ENCODE results near the gene WDR93.
A peak's percentile ranks its signal among the peaks of the same experiment; 100 is the strongest.
"Not testable (repeated sequence)": the region's sequence is repeated elsewhere in the genome, so short reads cannot be mapped to it uniquely, and the experiment has no call there.

WDR93 gene

DNA sequence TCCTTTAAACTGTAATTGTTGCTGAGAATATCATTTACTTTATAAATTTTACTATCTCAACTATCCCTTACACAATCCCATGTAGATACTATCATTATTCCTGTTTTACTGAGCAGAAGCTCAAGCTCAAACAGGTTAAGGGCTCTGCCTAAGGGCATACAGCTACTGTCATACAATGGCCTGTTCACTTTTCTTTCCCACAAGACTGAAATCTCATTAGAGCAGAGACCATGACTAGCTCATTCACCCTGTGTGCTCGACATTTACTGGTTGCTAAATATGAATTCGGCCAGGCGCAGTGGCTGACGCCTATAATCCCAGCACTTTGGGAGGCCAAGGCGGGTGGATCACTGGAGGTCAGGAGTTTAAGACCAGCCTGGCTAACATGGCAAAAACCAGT is 83.9 kb downstream of the WDR93 start:
- no peak for DNase-seq

DNA sequence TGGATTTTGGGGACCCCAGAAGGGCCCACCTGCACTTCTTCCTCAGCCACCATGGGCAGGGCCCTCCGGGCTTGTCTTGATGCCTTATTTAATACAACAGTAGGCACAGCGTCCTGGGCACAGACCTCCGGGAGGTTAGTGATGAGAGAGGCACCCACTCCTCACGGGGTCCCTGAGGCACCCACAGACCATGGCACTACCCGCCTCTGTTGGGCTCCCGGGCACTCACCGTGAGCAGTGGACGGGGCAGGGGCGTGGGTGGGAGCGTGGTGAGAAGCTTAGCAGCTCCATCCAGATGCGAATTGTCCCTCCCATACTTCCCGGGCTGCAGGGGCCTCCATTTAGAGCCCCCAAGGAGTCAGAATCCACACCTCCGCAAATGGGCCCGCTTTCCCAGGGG is 85.2 kb downstream of the WDR93 start:
- DNase-seq = no peak

DNA sequence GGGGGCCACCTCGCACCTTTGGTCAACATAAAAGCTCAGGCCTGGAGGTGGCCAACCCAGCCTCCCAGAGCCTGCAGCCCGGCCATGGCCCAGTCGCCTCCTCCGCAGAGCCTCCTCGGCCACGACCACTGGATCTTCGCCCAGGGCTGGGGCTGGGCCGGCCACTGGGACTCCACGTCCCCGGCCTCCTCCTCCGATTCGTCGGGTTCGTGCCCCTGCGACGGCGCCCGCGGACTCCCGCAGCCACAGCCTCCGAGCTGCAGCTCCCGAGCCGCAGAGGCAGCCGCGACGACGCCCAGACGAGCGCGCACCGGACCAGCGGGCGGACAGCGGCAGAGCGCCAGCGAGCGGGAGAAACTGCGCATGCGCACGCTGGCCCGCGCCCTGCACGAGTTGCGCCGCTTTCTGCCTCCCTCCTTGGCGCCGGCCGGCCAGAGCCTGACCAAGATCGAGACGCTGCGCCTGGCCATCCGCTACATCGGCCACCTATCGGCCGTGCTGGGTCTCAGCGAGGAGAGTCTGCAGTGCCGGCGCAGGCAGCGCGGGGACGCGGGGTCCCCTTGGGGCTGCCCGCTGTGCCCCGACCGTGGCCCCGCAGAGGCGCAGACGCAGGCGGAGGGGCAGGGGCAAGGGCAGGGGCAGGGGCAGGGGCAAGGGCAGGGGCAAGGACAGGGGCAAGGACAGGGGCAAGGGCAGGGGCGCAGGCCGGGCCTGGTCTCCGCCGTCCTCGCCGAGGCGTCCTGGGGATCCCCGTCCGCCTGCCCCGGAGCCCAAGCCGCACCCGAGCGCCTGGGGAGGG is 85.9 kb downstream of the WDR93 start, which contains the start of gene MESP2:
MESP2 (plus strand) TSS at position 59 of the 799 bp plus-strand sequence; CDS start at position 85, 26 bp downstream.
- peak; percentile 51 to 61 for DNase-seq

DNA sequence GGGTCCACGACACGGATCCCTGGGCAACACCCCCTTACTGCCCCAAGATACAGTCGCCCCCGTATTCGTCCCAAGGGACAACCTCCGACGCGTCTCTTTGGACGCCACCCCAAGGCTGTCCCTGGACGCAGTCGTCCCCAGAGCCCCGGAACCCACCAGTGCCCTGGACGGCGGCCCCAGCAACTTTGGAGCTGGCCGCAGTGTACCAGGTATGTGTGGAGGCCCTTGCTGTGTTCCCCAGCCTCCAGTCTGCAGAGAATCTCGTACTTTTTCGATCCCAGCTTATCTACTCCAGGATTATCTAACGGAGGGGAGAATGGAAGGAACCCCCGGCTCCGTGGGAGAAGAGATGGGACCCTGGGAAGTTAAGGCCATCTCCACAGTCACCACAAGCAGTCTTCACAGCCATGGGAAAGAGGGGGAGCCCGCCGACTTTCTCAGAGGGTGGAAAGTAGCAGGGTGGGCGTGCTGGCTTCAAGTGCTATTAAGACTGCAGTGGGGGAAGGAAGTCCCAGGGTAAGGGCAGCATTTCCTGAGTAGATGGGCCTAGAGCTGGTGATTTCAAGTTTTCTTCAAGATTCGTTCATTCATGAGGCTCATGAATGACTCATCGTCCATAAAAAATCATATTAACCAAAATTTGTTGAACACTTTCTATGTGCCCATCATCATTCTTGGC is 86.6 kb downstream of the WDR93 start:
- no peak for DNase-seq

DNA sequence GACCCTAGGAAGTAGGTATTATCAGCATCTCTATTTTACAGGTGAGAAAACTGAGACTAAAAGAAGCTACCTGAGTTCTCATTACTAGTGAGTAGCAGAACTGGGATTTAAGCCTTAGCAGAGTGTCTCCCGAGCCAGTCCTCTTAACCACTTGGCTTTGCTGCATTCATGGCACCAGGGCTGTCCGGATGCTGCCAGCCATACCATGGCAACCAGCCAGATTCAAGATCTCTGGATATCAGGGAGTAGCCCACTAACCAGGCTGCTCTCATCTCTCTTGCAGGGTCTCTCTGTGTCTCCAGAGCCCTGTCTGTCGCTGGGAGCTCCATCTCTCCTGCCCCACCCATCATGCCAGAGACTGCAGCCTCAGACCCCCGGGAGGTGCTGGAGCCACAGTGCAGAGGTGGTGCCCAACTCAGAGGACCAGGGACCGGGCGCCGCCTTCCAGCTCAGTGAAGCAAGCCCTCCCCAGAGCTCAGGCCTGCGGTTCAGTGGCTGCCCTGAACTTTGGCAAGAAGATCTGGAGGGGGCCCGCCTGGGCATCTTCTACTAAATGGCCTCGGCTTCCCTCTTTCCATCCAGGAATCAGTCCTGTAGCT is 87.3 kb downstream of the WDR93 start:
- no peak for DNase-seq

DNA sequence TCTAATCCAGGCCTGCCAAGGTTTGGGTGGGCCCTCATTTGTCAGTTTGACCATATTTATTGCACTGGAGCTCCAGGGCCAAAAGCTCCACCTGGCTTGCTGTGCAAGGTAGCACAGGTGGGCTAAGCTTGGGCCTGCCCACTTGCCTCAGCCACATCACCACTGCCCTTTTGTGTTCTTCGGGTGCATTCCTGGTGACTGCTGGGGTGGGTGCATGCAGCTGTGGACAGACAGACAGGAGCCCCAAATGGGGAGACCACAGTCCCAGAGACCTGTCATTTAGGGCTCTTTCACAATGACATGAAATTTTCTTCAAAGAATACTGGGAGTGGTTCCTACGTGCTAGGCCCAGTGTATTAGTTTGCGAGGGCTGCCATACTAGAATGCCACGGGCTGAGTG is 88.2 kb downstream of the WDR93 start:
- no peak for DNase-seq

DNA sequence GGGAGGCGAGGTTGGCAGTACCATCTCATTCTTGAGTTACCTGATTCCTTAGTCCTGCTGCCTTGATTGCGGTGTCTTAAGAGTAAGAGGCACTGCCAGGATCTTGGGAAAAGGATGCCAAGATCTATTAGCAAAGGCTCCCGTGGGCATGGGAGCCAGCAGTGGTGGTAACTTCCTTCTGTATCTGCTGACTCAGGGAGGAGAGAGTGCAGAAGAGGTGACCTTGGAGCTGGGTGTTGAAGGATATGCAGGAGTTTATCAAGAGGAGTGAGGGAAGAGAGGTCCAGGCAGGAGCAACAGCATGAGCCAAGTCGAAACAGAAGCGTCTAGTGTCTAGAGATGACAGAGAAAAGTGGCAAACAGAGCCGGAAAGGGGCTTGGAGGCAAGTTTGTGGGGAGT is 90.0 kb downstream of the WDR93 start:
- DNase-seq = no peak

DNA sequence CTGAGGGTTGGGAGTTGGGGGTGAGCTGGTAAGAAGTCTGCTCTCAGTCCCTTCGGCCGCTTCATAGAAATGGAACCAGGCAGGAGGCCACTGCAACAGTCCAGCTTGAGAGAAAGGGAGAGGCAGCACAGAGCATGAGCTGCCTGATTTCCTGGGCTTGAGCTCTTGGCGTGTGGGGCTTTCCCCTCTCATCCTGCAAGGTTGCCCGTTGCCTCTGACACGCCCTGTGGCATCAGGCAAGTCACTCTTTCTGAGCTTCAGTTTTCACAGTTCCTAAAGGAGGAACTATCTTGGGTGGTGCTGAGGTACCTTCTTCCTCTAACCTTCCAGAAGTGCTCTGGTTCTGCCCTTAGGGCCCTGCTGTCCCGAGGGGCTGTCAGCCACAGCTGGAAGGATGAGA is 90.4 kb downstream of the WDR93 start:
- peak; percentile 14 to 61 for DNase-seq

DNA sequence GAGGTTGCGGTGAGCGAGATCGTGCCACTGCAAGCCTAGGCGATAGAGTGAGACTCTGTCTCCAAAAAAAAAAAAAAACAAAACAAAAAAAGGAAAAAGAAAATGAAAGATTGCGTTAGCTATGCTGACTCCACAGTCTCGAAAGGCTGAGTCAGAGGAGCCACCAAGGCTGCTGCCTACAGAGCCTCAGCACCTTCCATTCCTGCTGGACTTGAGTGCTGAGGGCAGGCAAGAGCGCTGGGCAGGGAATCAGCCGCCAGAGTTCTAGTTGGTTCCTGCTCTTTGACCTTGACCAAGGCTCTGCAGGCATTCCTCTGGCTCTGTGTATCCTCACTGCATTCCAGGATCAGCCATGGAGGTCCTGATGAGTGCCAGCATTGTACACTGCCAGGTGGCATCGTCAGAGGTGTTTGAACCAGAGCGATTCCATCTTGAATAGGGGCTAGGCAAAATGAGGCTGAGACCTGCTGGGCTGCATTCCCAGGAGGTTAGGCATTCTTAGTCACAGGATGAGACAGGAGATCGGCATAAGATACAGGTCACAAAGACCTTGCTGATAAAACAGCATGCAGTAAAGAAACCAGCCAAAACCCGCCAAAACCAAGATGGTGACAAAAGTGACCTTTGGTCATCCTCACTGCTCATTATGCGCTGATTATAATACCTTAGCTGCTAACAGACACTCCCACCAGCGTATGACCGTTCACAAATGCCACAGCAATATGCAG is 91.4 kb downstream of the WDR93 start:
- DNase-seq = peak in 1 of 2 donors; percentile 37

DNA sequence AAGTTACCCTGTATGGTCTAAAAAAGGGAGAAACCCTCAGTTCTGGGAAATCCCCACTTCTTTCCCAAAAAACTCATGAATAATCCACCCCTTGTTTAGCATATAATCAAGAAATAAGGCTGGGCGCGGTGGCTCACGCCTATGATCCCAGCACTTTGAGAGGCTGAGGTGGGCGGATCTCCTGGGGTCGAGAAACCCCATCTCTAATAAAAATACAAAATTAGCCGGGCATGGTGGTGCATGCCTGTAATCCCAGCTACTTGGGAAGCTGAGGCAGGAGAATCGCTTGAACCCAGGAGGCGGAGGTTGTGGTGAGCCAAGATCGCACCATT is 92.0 kb downstream of the WDR93 start:
- DNase-seq = not testable (repeated sequence)

DNA sequence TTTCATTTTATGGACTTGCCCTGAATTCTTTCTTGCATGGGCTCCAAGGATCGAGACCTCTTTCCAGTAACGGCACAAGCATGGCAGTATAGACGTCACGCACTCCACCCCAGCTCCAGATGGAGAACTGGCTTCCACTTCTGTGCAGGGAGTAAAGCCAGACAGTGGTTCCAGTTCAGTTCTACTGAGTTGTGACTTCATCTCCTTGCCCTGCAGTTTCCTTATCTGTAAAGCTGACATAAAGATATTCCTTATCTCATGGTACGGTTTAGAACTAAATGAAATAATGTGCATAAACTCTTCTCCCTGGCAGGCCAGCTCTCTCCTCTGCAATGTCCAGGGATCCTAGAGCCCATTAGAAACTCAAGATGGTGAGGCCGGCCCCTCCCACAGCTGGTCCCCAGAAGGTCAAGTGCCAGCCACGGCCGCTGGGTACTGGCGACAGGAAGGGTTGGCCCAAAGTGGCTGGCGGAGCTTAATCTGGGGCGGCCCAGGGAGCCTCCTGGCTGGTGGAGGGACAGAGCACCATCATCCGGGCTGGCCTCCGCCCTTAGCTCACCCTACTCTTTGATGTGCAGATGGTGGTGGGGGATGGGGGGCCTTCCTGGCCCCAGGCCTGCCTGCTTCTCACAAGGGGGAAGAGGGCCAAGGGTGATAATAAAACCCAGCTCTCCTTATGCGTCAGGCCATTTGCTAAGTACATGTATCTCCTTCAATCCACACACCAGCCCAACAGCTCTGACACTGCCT is 92.7 kb downstream of the WDR93 start:
- no peak for DNase-seq

DNA sequence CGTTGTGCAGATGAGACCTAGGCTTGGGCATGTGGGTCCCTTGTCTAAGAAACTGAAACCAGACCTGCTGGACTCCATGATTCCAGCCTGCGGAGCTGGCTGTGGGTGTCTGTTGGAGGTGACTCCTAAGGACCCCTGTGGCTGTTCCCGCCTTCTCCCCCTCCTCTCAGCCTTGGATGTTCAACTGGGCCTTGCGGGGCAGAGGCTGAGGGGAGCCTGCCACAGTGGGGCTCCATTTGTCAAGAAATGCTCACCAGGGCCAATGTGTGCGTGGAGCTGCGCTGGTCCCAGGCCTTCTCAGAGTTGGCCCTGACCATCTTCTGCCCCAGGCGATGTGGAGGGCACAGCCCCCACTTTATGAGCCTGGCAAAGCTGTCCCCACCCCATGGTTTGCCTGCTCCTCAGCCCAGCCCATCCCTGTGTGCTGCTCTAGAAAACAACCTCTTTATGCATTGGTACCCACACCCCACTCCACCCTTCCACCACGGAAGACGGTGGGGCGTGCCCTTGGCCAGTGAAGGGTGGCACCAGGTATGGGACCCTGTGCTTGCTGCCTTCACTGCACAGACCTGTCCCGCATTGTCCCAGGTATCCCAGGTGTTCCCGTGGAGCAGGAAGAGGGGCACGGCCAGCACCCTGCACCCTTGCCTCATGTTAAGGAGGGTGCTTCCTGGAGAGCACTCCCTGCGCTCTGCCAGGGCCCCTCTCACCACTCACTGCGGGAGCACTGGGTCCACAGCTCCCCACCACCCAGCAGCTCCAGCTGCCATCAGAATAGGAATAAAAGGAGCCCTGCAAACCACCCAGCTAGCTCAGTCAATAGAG is 93.5 kb downstream of the WDR93 start:
- no peak for DNase-seq

DNA sequence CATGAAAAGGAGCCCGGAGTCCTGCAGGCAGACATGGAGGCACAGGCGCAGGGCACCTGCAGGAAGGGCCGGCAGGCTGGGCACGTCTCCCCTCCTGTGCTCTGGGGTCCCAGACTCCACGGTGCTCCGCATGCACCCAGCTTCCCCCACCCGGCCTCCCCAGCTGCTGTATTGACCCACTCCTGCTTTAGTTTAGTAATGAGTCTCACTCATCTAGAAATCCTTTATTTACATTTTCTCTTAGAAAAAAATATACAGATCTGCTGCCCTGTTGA is 94.0 kb downstream of the WDR93 start:
- no peak for DNase-seq

DNA sequence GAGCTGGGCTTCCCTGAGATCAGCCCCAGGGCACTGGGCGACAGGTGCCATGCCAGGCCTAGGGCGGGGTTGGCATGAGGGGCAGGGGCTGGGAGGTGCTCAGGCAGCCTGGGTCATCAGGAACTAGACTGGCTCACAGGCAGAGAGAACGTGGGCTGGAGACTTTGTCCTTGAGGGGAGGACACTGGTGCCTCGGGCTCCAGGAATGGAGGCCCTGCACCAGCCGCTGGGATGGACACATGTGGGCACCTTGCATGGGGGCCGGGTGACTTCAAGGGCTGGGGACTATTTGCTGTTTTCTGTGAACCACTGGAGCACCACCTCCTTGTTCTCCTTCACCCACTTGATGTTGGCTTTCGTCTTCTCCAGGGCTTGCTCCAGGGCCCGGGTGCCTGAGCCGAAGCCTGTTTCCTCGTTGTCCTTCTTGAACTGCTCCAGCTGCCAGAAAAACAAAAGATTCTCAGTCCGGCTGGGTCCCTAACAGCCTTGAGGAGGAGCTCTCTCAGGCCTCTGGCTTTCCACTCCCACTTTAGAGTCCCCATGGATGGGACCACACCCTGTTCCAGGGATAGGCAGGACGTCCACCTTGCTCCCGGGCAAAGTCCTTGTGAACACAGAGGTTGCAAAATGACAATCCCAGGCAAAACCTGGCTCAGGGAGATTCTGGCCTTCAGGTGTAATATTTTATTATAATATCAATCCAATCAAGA is 94.6 kb downstream of the WDR93 start:
- no peak for DNase-seq

DNA sequence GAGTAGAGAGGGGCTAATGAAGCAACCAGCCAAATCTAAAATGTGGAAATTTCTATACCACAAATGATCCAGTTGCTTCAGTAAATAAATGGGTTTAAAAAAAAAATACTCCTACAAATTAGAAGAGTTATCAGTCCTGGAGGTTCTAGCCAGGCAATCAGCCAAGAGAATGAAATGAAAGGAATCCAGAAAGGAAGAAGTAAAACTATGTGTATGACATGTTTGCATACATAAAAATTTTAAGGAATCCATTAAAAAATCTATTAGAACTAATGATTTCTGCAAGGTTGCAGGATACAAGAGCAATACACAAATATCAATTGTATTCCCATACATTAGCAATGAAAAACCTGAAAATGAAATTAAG is 95.1 kb downstream of the WDR93 start:
- no peak for DNase-seq

DNA sequence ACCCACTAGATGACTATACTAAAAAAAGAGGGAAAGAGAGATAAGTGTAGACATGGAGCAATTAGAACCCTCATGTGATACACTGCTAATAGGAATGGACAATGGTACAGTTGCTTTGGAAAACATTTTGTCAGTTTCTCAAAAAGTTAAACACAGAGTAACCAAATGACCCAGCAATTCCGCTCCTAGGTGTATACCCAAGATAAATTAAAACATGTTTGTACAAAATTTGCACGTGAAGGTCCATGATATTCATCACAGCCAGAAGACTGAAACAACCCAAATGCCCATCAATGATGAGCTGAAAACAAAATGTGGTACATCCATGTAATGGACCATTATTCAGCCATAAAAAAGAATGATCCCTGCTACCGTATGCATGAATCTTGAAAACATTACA is 97.3 kb downstream of the WDR93 start:
- DNase-seq = no peak

DNA sequence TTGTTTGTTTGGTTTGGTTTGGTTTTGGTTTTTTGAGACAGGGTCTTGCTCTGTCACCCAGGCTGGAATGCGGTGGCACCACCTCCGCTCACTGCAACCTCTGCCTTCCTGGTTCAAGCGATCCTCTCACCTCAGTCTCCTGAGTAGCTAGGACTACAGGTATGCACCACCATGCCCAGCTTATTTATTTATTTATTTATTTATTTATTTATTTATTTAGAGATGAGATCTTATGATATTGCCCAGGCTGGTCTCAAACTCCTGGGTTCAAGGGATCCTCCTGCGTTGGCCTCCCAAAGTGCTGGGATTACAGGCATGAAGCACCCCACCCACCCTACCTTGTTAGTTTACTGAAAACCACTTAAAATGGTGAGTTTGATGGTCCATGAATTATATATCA is 98.0 kb downstream of the WDR93 start:
- not testable (repeated sequence) for DNase-seq

DNA sequence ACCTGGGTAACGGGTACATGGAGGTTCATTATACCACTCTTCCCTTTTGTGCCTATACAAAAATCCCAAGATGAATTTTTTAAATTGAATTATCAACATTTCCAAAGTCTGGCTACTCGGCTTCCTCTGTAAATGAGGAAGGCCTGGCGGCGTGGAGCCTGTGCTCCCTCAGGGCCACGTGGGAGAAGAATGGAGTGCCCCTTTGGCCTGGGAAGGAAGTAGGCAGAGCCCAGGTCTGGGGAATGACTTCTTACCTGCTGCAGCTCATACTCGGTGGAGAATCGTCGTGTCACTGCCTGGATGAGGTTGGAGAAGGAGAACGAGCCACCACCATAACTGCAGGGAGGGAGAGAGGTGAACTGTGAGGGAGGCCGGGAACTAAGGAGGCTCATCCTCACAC is 99.6 kb downstream of the WDR93 start:
- no peak for DNase-seq

DNA sequence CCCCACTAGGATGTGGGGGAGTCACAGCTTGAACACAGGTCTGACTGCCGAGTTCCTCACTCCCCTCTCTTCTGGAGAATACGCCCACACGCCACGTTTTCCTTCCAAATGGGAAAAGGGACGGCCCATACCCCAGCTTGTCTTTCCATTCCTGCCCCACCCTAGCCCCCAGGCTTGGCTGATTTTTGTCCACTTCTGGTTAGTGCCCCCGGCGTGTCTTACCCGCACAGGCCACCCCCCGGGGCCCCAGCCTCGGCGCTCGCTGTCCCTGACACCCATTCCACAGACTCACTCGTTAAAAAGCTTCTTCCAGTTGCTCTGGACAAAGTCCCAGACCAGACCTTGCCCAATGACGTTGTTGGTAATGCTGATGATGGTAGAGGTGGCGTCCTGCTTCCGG is 100.0 kb downstream of the WDR93 start:
- no peak for DNase-seq

DNA sequence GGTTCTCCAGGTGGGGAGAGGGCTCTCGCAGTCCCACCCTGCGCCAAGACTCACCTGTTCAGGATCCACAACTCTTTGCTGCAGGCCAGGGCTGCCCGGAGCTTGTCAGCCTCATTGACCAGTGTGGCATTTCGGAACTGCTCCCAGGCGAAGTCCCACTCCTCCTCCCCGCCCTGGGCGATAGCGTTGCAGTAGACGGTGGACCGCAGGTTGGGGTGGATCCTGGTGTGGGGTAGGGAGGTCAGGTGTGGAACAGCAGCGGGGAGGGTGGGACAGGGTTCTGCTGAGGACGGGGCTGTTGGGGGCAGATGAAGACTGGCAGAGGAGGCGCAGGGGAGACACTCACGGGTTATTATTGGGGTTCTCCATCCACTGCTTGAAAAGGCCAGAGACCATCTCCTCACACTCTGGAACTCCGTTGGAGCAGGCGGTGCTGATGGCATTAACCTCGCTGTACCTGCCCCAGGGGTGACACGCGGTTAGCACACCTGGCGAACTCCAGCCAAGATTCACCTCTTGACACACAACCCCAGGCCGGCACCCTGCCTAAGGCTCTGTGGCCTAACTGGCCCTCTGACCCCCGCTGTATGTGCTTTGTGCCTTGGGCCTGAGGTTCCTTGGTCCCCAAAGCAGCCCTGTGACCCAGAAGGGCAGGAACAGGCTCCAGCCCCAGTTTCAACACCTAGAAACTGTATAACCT is 101.6 kb downstream of the WDR93 start:
- no peak for DNase-seq
